Measurements from ENCODE around the gene TNRC6C. TPM values are rescaled to one million over a fixed set of nuclear protein-coding genes. Genes with fewer than 3 reads are reported as not detected.

The TNRC6C gene
- total RNA-seq, 4 donors from 2014 or later, result 2.6 to 10.9 (median 4.7) TPM

GRCh38 chr17:78121801-78122215, 163.3 kb downstream of the TNRC6C start:
- Histone ChIP-seq H3K9me3 (no peaks in the 10 kb centered on the region), H3K4me3 (peak overlapping the region in 2 of 4 donors; percentile 7 to 37), H3K27me3 (no peaks in the 10 kb centered on the region), H3K4me1 (peaks cover 23 to 60% (median 27%) of the 10 kb centered on the region in 3 donors), H3K27ac (peak overlapping the region in 2 of 4 donors; percentile 17 to 52), H3K36me3 (peaks cover 15 to 87% (median 26%) of the 10 kb centered on the region in 3 donors)
- TF ChIP-seq POLR2A (IDR thresholded peaks at IDR 0.05), result no peak
- no peak for TF ChIP-seq CTCF (IDR thresholded peaks at IDR 0.05)
- no peak for DNase-seq
- intact Hi-C loops (cut with DNase I), result no loop called here
- WGBS, 2 donors, result 10 to 58% methylated on average over 2 to 10 of the region's 11 CpGs

- H3K4me1 ChIP-seq, result peaks cover 26 to 60% (median 33%) of the 10 kb centered on the region in 3 donors
- peak overlapping the region in 2 of 4 donors; percentile 17 to 52 for H3K27ac ChIP-seq
- no peak overlapping the region for H3K4me3 ChIP-seq
- intact Hi-C loops (cut with DNase I), result no loop called here
- no peaks in the 10 kb centered on the region for H3K27me3 ChIP-seq
- WGBS, 2 donors, result 62 to 94% methylated on average over 3 of the region's 23 CpGs
- no peak for DNase-seq
- H3K9me3 ChIP-seq, result no peaks in the 10 kb centered on the region
- H3K36me3 ChIP-seq, result peaks cover 15 to 81% (median 26%) of the 10 kb centered on the region in 3 donors
- no peak for TF ChIP-seq CTCF (IDR thresholded peaks at IDR 0.05)
- no peak for TF ChIP-seq POLR2A (IDR thresholded peaks at IDR 0.05)
Measured at GRCh38 chr17:78122216-78122930, 163.9 kb downstream of the TNRC6C start.

DNA sequence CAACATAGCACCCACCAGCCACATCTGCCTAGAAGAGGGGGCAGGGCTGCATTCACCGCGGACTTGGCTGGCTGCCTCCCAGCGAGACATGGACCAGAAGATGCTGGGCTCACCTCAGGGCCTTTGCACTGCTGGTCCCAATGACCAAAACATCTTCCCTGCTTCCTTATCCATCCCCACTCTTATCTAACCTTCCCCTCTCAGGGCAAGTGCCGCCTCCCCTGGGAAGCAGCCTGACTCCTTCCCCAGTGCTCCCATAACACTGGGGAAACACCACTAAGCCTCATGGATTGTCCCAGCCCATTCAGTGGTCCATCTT, 164.4 kb downstream of the TNRC6C start:
- WGBS, 2 donors, result 94 to 100% methylated on average over 4 of the region's 4 CpGs
- Histone ChIP-seq H3K27me3 (no peaks in the 10 kb centered on the region), H3K4me3 (no peak overlapping the region), H3K4me1 (peaks cover 25 to 60% (median 35%) of the 10 kb centered on the region in 3 donors), H3K9me3 (no peaks in the 10 kb centered on the region), H3K27ac (no peak overlapping the region), H3K36me3 (peaks cover 15 to 79% (median 26%) of the 10 kb centered on the region in 3 donors)
- intact Hi-C loops (cut with DNase I), result no loop called here
- no peak for DNase-seq
- TF ChIP-seq CTCF (IDR thresholded peaks at IDR 0.05) (no peak), POLR2A (IDR thresholded peaks at IDR 0.05) (no peak)

- Histone ChIP-seq H3K36me3 (peaks cover 15 to 79% (median 26%) of the 10 kb centered on the region in 3 donors), H3K4me3 (no peak overlapping the region), H3K27ac (no peak overlapping the region), H3K27me3 (peaks cover 0 to 3% (median 0%) of the 10 kb centered on the region in 4 donors), H3K4me1 (peaks cover 30 to 62% (median 37%) of the 10 kb centered on the region in 3 donors), H3K9me3 (no peaks in the 10 kb centered on the region)
- intact Hi-C loops (cut with DNase I), result no loop called here
- DNase-seq, result no peak
- TF ChIP-seq POLR2A (IDR thresholded peaks at IDR 0.05), result no peak
- no peak for TF ChIP-seq CTCF (IDR thresholded peaks at IDR 0.05)
- WGBS, 2 donors, result 91 to 92% methylated on average over 5 of the region's 5 CpGs
Measured at GRCh38 chr17:78123258-78123929, 164.9 kb downstream of the TNRC6C start.
